OCI-LY3 (cell line): ENCODE data around the gene SNCB.

ENCODE experiments used
- H2AFZ ChIP-seq: fragments of 200-600, 300-600 bp; shearing (Covaris generic); 2 replicates; pipeline ENCODE4 v1.6.0; 2014; ENCODE audit warnings: antibody characterized with exemption, low read depth, low read length
- H3K27ac ChIP-seq: fragments of 200-600, 300-600 bp; sonication (generic); 2 replicates; pipeline ENCODE4 v1.5.1; 2014; ENCODE audit warnings: mild to moderate bottlenecking, low read length, moderate library complexity, mixed read lengths
- H3K27me3 ChIP-seq: fragments of 200-600, 300-600 bp; sonication (generic); 2 replicates; pipeline ENCODE4 v1.6.1; 2014; ENCODE audit warnings: low read depth, low read length, mixed read lengths
- H3K36me3 ChIP-seq: fragments of 200-600, 300-600 bp; sonication (generic); replicated peaks from 2 replicates; pipeline ENCODE3; 2014; ENCODE audit warnings: low read depth, low read length, mixed read lengths
- H3K4me1 ChIP-seq: fragments of 300-600, 200-600 bp; sonication (generic); 2 replicates; pipeline ENCODE4 v1.6.1; 2014; ENCODE audit warnings: low read length, mixed read lengths
- H3K4me2 ChIP-seq: fragments of 200-600, 300-600 bp; sonication (generic); 2 replicates; pipeline ENCODE4 v1.6.1; 2014; ENCODE audit warnings: low read length, mixed read lengths
- H3K4me3 ChIP-seq: fragments of 300-600, 200-600 bp; sonication (generic); 2 replicates; pipeline ENCODE4 v1.5.1; 2014; ENCODE audit warnings: antibody characterized with exemption, mild to moderate bottlenecking, low read length, moderate library complexity
- H3K79me2 ChIP-seq: fragments of 300-600, 200-600 bp; shearing (Covaris generic); 2 replicates; pipeline ENCODE4 v1.6.1; 2014; ENCODE audit warnings: mild to moderate bottlenecking, low read length, mixed read lengths
- H3K9ac ChIP-seq: fragments of 300-600, 200-600 bp; shearing (Covaris generic); 2 replicates; pipeline ENCODE4 v1.6.0; 2014; ENCODE audit warnings: mild to moderate bottlenecking, low read length, moderate library complexity
- H3K9me3 ChIP-seq: fragments of 200-600, 300-600 bp; shearing (Covaris generic); 2 replicates; pipeline ENCODE4 v1.6.1; 2014; ENCODE audit warnings: low read length, mixed read lengths; ENCODE audit not compliant: insufficient read depth
- H4K20me1 ChIP-seq: fragments of 200-600, 300-600 bp; sonication (generic); 2 replicates; pipeline ENCODE4 v1.6.1; 2016; ENCODE audit warnings: low read length, mixed read lengths; ENCODE audit not compliant: insufficient read depth
- EZH2phosphoT487 ChIP-seq: fragments of 200-600 bp; shearing (Covaris generic); IDR thresholded peaks from 2 replicates; pipeline ENCODE4 v1.6.1; 2018; ENCODE audit warnings: antibody characterized with exemption, mixed run types, low read depth
- TF ChIP-seq, protein P1 (sequence below): fragments of 200-600, 300-600 bp; sonication (generic); IDR thresholded peaks from 2 replicates; pipeline ENCODE4 v1.5.1; 2014; ENCODE audit warnings: antibody characterized with exemption, low read length, low read depth

The SNCB gene

DNA sequence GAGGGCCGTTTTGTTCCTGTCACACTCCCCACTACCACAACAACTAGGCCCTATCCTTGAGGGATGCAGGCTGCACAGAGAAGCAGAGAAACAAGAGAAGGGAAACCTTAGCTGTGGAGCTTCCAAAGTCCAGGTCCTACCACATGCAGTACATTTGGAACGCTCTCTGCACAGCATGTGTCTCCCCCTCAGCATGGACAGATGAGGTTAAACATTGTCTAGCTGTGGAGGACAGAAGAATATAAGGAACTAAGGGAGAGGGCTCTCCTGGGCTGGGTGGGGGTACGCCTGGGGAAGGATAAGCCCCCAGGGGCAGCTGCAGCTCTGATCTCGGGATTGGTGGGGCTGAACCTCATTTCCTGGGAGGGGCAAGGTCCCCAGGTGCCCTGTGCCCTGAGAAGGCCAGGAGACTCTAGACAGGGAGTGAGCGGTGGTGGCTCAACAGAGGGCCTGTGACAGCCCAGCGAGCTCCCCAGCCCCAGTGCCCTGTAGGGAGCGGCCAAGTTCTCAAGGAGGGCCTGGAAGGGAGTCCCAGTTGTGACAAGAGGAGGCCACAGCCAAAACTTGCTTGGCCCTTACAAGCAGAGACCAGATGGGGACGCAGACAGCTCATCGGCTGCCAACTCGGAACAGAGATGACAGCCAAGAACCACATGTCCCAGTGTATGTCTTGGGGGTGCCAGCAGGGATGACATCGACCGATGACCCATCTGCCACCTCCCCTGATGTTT is 47.0 kb upstream of the SNCB start:
- no peak overlapping the region for H3K27ac ChIP-seq
- no peak overlapping the region for H2AFZ ChIP-seq
- H3K9me3 ChIP-seq, result no peaks in the 10 kb centered on the region
- no peaks in the 10 kb centered on the region for H4K20me1 ChIP-seq
- TF ChIP-seq, protein P1, sequence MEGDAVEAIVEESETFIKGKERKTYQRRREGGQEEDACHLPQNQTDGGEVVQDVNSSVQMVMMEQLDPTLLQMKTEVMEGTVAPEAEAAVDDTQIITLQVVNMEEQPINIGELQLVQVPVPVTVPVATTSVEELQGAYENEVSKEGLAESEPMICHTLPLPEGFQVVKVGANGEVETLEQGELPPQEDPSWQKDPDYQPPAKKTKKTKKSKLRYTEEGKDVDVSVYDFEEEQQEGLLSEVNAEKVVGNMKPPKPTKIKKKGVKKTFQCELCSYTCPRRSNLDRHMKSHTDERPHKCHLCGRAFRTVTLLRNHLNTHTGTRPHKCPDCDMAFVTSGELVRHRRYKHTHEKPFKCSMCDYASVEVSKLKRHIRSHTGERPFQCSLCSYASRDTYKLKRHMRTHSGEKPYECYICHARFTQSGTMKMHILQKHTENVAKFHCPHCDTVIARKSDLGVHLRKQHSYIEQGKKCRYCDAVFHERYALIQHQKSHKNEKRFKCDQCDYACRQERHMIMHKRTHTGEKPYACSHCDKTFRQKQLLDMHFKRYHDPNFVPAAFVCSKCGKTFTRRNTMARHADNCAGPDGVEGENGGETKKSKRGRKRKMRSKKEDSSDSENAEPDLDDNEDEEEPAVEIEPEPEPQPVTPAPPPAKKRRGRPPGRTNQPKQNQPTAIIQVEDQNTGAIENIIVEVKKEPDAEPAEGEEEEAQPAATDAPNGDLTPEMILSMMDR, result no peak
- no peak for TF ChIP-seq EZH2phosphoT487
- no peaks in the 10 kb centered on the region for H3K79me2 ChIP-seq
- H3K4me1 ChIP-seq, result peaks cover 16% of the 10 kb centered on the region
- no peaks in the 10 kb centered on the region for H3K36me3 ChIP-seq
- no peak overlapping the region for H3K4me3 ChIP-seq
- H3K4me2 ChIP-seq, result no peak overlapping the region
- peaks cover 4% of the 10 kb centered on the region for H3K27me3 ChIP-seq
- no peak overlapping the region for H3K9ac ChIP-seq

DNA sequence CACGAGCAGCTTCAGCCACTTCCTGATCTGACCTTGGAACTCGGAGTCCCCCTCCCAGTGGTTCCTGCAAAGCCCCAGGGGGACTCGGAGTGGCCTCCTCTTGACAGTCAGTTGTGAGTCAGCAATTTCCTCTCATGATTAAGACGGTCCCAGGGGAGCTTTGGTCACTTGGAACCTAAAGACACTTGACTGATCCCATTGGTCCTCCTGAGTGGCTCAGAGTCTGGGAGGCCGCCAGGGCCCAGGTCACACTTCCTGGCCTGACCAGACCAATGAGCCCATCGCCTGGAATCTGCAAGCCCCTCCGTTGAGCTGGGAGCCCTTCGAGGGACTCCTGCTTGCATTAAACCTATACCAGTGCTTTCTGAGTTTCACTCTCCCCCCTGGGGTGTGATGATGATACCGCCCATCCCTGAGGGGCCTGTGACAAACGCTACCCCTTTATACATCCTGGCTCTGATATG is 46.1 kb upstream of the SNCB start:
- Histone ChIP-seq H3K36me3 (no peaks in the 10 kb centered on the region), H3K9me3 (no peaks in the 10 kb centered on the region), H3K4me2 (no peak overlapping the region; the same call in 1 of the 2 replicates), H3K79me2 (no peaks in the 10 kb centered on the region), H3K27ac (no peak overlapping the region), H3K27me3 (no peaks in the 10 kb centered on the region), H3K4me1 (peaks cover 18% of the 10 kb centered on the region), H4K20me1 (no peaks in the 10 kb centered on the region), H2AFZ (no peak overlapping the region), H3K9ac (no peak overlapping the region), H3K4me3 (no peak overlapping the region)
- TF ChIP-seq EZH2phosphoT487, result no peak
- TF ChIP-seq, protein P1, result no peak

- Histone ChIP-seq H3K27ac (no peak overlapping the region), H2AFZ (no peak overlapping the region)
Observed at GRCh38 chr5:176675676-176676360, 45.5 kb upstream of the SNCB start.

DNA sequence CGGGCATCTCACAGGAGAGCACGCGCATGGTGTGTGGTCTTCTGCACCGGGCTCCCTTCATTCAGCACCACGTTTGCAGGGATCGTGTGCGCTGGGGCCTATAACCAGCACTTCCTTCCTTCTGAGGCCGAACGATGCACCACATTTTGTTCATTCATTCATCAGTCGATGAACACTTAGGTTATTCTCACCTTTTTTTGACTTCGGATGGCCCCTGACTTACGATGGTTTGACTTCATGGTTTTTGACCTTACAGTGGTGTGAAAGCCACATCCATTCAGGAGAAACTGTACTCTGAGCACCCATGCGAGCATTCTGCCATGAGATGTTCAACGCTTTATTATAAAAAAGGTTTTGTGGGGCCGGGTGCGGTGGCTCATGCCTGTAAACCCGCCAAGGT is 44.5 kb upstream of the SNCB start:
- H3K27me3 ChIP-seq, result no peaks in the 10 kb centered on the region
- H3K4me3 ChIP-seq, result no peak overlapping the region
- no peak overlapping the region for H2AFZ ChIP-seq
- peaks cover 18% of the 10 kb centered on the region for H3K4me1 ChIP-seq
- no peaks in the 10 kb centered on the region for H3K36me3 ChIP-seq
- H3K27ac ChIP-seq, result no peak overlapping the region
- H3K4me2 ChIP-seq, result no peak overlapping the region
- TF ChIP-seq, protein P1, result no peak
- TF ChIP-seq EZH2phosphoT487, result no peak
- H3K9me3 ChIP-seq, result no peaks in the 10 kb centered on the region
- no peaks in the 10 kb centered on the region for H4K20me1 ChIP-seq
- no peak overlapping the region for H3K9ac ChIP-seq
- H3K79me2 ChIP-seq, result no peaks in the 10 kb centered on the region

More at GRCh38 chr5:176675676-176676360, 45.5 kb upstream of the SNCB start:
- no peak overlapping the region; the same call in 1 of the 2 replicates for H3K4me2 ChIP-seq
- H3K36me3 ChIP-seq, result no peaks in the 10 kb centered on the region
- H3K9ac ChIP-seq, result no peak overlapping the region
- TF ChIP-seq EZH2phosphoT487, result no peak
- TF ChIP-seq, protein P1, result no peak
- H3K4me3 ChIP-seq, result no peak overlapping the region
- H4K20me1 ChIP-seq, result no peaks in the 10 kb centered on the region
- H3K27me3 ChIP-seq, result no peaks in the 10 kb centered on the region
- H3K4me1 ChIP-seq, result peaks cover 18% of the 10 kb centered on the region
- no peaks in the 10 kb centered on the region for H3K79me2 ChIP-seq
- no peaks in the 10 kb centered on the region for H3K9me3 ChIP-seq
